Colonic mucosa (tissue), 4 donors: Measurements from ENCODE around the gene DTWD2. TPM values are rescaled to one million over a fixed set of nuclear protein-coding genes. Genes with fewer than 3 reads are reported as not detected.

ENCODE experiments used
- DNase-seq: peaks from one replicate; pipeline ENCODE4 v3.0.0-alpha.2; 2020
- H3K27ac ChIP-seq: fragments of 200-600 bp; one replicate; pipeline ENCODE4 v1.8.0; 2021
- H3K27me3 ChIP-seq: fragments of 200-600 bp; one replicate; pipeline ENCODE4 v1.8.0; 2021
- H3K36me3 ChIP-seq: fragments of 200-600 bp; one replicate; pipeline ENCODE4 v1.8.0; 2021
- H3K4me1 ChIP-seq: fragments of 200-600 bp; one replicate; pipeline ENCODE4 v1.8.0; 2021; ENCODE audit warnings: mild to moderate bottlenecking
- H3K4me3 ChIP-seq: fragments of 200-600 bp; one replicate; pipeline ENCODE4 v1.8.0; 2021
- H3K9ac ChIP-seq, 2 donors: one replicate each; pipeline ENCODE4 v1.7.0; 2013; ENCODE audit warnings: control low read depth in 2 of 2, low read depth in 2 of 2, low read length in 2 of 2
- H3K9me3 ChIP-seq: fragments of 200-600 bp; one replicate; pipeline ENCODE4 v1.8.0; 2021
- CTCF ChIP-seq: fragments of 200-600 bp; IDR thresholded peaks from one replicate; pipeline ENCODE4 v1.8.0; 2022; ENCODE audit warnings: antibody characterized with exemption, mild to moderate bottlenecking
- intact Hi-C: fragments of 100-400 bp; cut with DNase I; formaldehyde crosslinking; loops from one replicate; pipeline ENCODE4 v1.14.1; 2022
- total RNA-seq, 2 donors: library from RNA; stranded (reverse); fragmentation: NEBNext Ultra II Directional in 1 of 2; extraction: Animal tissue kit (Norgen Biotek cat#: 25700) in 1 of 2; gene quantifications; one replicate each; pipeline ENCODE4 v1.2.1, GENCODE V29; 2021
- donor health status: healthy.
- donor health status: DM: no; HTN: no; CAD: no.
- donor health status: DM: no; HTN: no; CAD: no.

The DTWD2 gene
- total RNA-seq, 2 donors from 2014 or later: 7.5 to 11.7 TPM

- DNase-seq: no peak
- intact Hi-C loops: no loop called here
- Histone ChIP-seq H3K9ac (no peak overlapping the region), H3K27me3 (no peaks in the 10 kb centered on the region), H3K27ac (no peak overlapping the region), H3K36me3 (no peaks in the 10 kb centered on the region), H3K4me3 (no peak overlapping the region), H3K4me1 (no peaks in the 10 kb centered on the region), H3K9me3 (no peaks in the 10 kb centered on the region)
- no peak for TF ChIP-seq CTCF
Observed at GRCh38 chr5:118806571-118806970, 181.8 kb downstream of the DTWD2 start.

- Histone ChIP-seq H3K27me3 (no peaks in the 10 kb centered on the region), H3K27ac (no peak overlapping the region), H3K4me1 (no peaks in the 10 kb centered on the region), H3K9me3 (no peaks in the 10 kb centered on the region), H3K9ac (no peak overlapping the region), H3K36me3 (no peaks in the 10 kb centered on the region), H3K4me3 (no peak overlapping the region)
- TF ChIP-seq CTCF: no peak
- DNase-seq: no peak
- intact Hi-C loops: no loop called here
Observed at GRCh38 chr5:118802335-118802734, 186.0 kb downstream of the DTWD2 start.

- Histone ChIP-seq H3K36me3 (no peaks in the 10 kb centered on the region), H3K27ac (no peak overlapping the region), H3K9ac (no peak overlapping the region), H3K27me3 (no peaks in the 10 kb centered on the region), H3K4me1 (no peaks in the 10 kb centered on the region), H3K9me3 (no peaks in the 10 kb centered on the region), H3K4me3 (no peak overlapping the region)
- intact Hi-C loops: no loop called here
- DNase-seq: no peak
- TF ChIP-seq CTCF: no peak
Observed at GRCh38 chr5:118796081-118796480, 192.3 kb downstream of the DTWD2 start.

- Histone ChIP-seq H3K36me3 (no peaks in the 10 kb centered on the region), H3K4me1 (no peaks in the 10 kb centered on the region), H3K9ac (no peak overlapping the region), H3K27me3 (no peaks in the 10 kb centered on the region), H3K9me3 (no peaks in the 10 kb centered on the region), H3K4me3 (no peak overlapping the region), H3K27ac (no peak overlapping the region)
- no peak for DNase-seq
- no peak for TF ChIP-seq CTCF
- intact Hi-C loops: no loop called here
Observed at GRCh38 chr5:118794281-118794680, 194.1 kb downstream of the DTWD2 start.

- Histone ChIP-seq H3K27ac (no peak overlapping the region), H3K9me3 (no peaks in the 10 kb centered on the region), H3K36me3 (no peaks in the 10 kb centered on the region), H3K9ac (no peak overlapping the region), H3K27me3 (no peaks in the 10 kb centered on the region), H3K4me1 (no peaks in the 10 kb centered on the region), H3K4me3 (no peak overlapping the region)
- TF ChIP-seq CTCF: no peak
- intact Hi-C loops: no loop called here
- DNase-seq: no peak
Observed at GRCh38 chr5:118793652-118794051, 194.7 kb downstream of the DTWD2 start.

- Histone ChIP-seq H3K27me3 (no peaks in the 10 kb centered on the region), H3K36me3 (no peaks in the 10 kb centered on the region), H3K4me1 (no peaks in the 10 kb centered on the region), H3K4me3 (no peak overlapping the region), H3K9me3 (no peaks in the 10 kb centered on the region), H3K27ac (no peak overlapping the region), H3K9ac (no peak overlapping the region)
- DNase-seq: no peak
- TF ChIP-seq CTCF: no peak
- intact Hi-C loops: no loop called here
Observed at GRCh38 chr5:118793091-118793490, 195.3 kb downstream of the DTWD2 start.
